Ascending aorta (tissue), 2 donors: ENCODE data around the gene BRK1. TPM values are rescaled to one million over a fixed set of nuclear protein-coding genes. Genes with fewer than 3 reads are reported as not detected.
"Not testable (repeated sequence)": the region's sequence is repeated elsewhere in the genome, so short reads cannot be mapped to it uniquely, and the experiment has no call there.

Source experiments
- DNase-seq, 2 donors: peaks; one replicate each; pipeline ENCODE4 v3.0.0-alpha.2; 2019; ENCODE audit warnings: low spot score in 2 of 2
- H3K27ac ChIP-seq, 2 donors: fragments of 200-600 bp; sonication (generic); one replicate each; pipeline ENCODE4 v1.5.1; 2016 to 2017; ENCODE audit warnings: mild to moderate bottlenecking in 1 of 2
- H3K27me3 ChIP-seq: fragments of 200-600 bp; sonication (generic); one replicate; pipeline ENCODE4 v1.5.1; 2017
- H3K36me3 ChIP-seq, 2 donors: fragments of 200-600 bp; sonication (generic); one replicate each; pipeline ENCODE4 v1.5.1; 2016
- H3K4me1 ChIP-seq, 2 donors: fragments of 200-600 bp; sonication (generic); one replicate each; pipeline ENCODE4 v1.5.1; 2016 to 2017; ENCODE audit warnings: mild to moderate bottlenecking in 1 of 2
- H3K4me3 ChIP-seq, 2 donors: fragments of 200-600 bp; sonication (generic); one replicate each; pipeline ENCODE4 v1.5.1; 2016 to 2017; ENCODE audit warnings: mild to moderate bottlenecking in 1 of 2
- H3K9me3 ChIP-seq, 2 donors: fragments of 200-600 bp; sonication (generic); one replicate each; pipeline ENCODE4 v1.5.1; 2016
- CTCF ChIP-seq, 3 experiments: fragments of 200-600 bp in 2 of 3; fragments of 450-650 bp in 1 of 3; sonication (generic) in 2 of 3; IDR thresholded peaks; one replicate each; pipeline ENCODE4 v1.5.1; 2016 to 2019; ENCODE audit warnings: antibody characterized with exemption in 3 of 3, mild to moderate bottlenecking in 1 of 3, moderate library complexity in 1 of 3
- intact Hi-C: fragments of 100-400 bp; cut with DNase I; formaldehyde crosslinking; loops from one replicate; pipeline ENCODE4 v1.15.1; 2023
- total RNA-seq: library from RNA; depleted of rRNA; stranded (reverse); fragments of >200 nt; gene quantifications from one replicate; pipeline ENCODE4 v1.1.0, GENCODE V29; 2016

Gene BRK1
- total RNA-seq, 1 donor from 2014 or later, result 87.3 TPM

DNA sequence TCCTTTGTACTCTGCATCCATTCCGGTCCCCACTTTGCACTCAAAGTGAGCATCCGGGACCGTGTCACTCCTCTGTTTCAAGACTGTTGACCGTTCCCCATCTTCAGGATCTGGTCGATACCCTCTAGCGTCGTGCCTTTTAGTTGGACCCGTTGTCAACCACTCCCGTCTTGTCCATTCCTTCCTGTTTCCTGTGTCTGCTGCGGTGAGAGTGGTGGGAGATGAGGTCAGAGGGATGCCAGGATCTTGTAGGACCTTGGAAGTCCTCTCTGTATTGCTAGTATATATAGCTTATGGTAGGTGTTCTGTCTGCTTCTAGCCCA lies 624 bp downstream of the BRK1 start:
- peak overlapping the region; percentile 55 to 74 for H3K27ac ChIP-seq
- no peak for DNase-seq
- H3K4me3 ChIP-seq, result peak overlapping the region; percentile 75 to 76
- TF ChIP-seq CTCF (IDR thresholded peaks at IDR 0.05), result no peak
- H3K4me1 ChIP-seq, result peaks cover 6 to 11% of the 10 kb centered on the region in 2 donors
- no peaks in the 10 kb centered on the region for H3K36me3 ChIP-seq
- H3K9me3 ChIP-seq, result no peaks in the 10 kb centered on the region
- intact Hi-C loops, result loop anchor here (10.0 kb wide), 1 partner anchor 401 kb away; no protein-coding TSS in a partner anchor
- no peaks in the 10 kb centered on the region for H3K27me3 ChIP-seq

DNA sequence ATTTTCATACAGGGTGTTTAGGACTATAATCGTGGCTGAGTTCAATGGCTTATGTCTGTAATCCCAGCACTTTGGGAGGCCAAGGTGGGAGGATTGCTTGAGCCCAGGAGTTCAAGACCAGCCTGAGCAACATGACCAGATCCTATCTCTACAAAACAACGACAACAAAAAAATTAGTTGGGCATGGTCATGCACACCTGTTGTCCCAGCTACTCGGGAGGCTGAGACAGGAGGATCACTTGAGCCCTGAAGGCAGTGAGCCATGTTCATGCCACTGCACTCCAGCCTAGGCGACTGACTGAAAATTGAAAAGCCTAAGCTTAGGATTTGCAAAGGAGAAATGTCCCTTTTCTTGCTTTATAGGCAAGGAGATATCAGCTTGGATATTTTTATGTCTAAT lies 1.5 kb downstream of the BRK1 start:
- H3K27ac ChIP-seq, result no peak overlapping the region
- intact Hi-C loops, result loop anchor here (10.0 kb wide), 1 partner anchor 402 kb away; no protein-coding TSS in a partner anchor
- H3K4me1 ChIP-seq, result peaks cover 6 to 11% of the 10 kb centered on the region in 2 donors
- DNase-seq, result no peak
- no peaks in the 10 kb centered on the region for H3K36me3 ChIP-seq
- H3K27me3 ChIP-seq, result no peaks in the 10 kb centered on the region
- peak overlapping the region in 1 of 2 donors; percentile 3 for H3K4me3 ChIP-seq
- no peaks in the 10 kb centered on the region for H3K9me3 ChIP-seq
- no peak for TF ChIP-seq CTCF (IDR thresholded peaks at IDR 0.05)

GRCh38 chr3:10119376-10119775 lies 3.9 kb downstream of the BRK1 start:
- DNase-seq, result no peak
- Histone ChIP-seq H3K27ac (no peak overlapping the region), H3K36me3 (peaks cover 3 to 5% of the 10 kb centered on the region in 2 donors), H3K4me1 (peaks cover 6 to 11% of the 10 kb centered on the region in 2 donors), H3K9me3 (no peaks in the 10 kb centered on the region), H3K4me3 (no peak overlapping the region), H3K27me3 (no peaks in the 10 kb centered on the region)
- intact Hi-C loops, result loop anchor here (10.0 kb wide), 1 partner anchor 405 kb away; no protein-coding TSS in a partner anchor
- no peak for TF ChIP-seq CTCF (IDR thresholded peaks at IDR 0.05)

GRCh38 chr3:10121064-10121463 lies 5.6 kb downstream of the BRK1 start:
- peaks cover 18 to 19% of the 10 kb centered on the region in 2 donors for H3K36me3 ChIP-seq
- no peak overlapping the region for H3K27ac ChIP-seq
- no peaks in the 10 kb centered on the region for H3K9me3 ChIP-seq
- no peak for DNase-seq
- TF ChIP-seq CTCF (IDR thresholded peaks at IDR 0.05), result no peak
- H3K4me3 ChIP-seq, result no peak overlapping the region
- peaks cover 6 to 11% of the 10 kb centered on the region in 2 donors for H3K4me1 ChIP-seq
- no peaks in the 10 kb centered on the region for H3K27me3 ChIP-seq
- intact Hi-C loops, result no loop called here

- peaks cover 0 to 1% of the 10 kb centered on the region in 2 donors for H3K4me1 ChIP-seq
- no peak for DNase-seq
- no peak overlapping the region for H3K4me3 ChIP-seq
- intact Hi-C loops, result no loop called here
- H3K9me3 ChIP-seq, result no peaks in the 10 kb centered on the region
- H3K27ac ChIP-seq, result no peak overlapping the region
- peaks cover 33 to 34% of the 10 kb centered on the region in 2 donors for H3K36me3 ChIP-seq
- no peaks in the 10 kb centered on the region for H3K27me3 ChIP-seq
- TF ChIP-seq CTCF (IDR thresholded peaks at IDR 0.05), result no peak
Observed at GRCh38 chr3:10122724-10123123, 7.2 kb downstream of the BRK1 start.

GRCh38 chr3:10135872-10136271 lies 20.4 kb downstream of the BRK1 start:
- H3K36me3 ChIP-seq, intact Hi-C loops, DNase-seq, H3K9me3 ChIP-seq, H3K4me1 ChIP-seq, H3K4me3 ChIP-seq, H3K27ac ChIP-seq, H3K27me3 ChIP-seq: not testable (repeated sequence)
